RWPE2 (cell line): ENCODE data around the gene GALE.
A peak's percentile ranks its signal among the peaks of the same experiment; 100 is the strongest.

Experiments
- ATAC-seq: fragments of 200-7000 bp; cut with Tn5 transposase; 3 replicates; pipeline ENCODE4 v1.9.1; 2021; ENCODE audit warnings: low read depth
- DNase-seq: peaks from one replicate; pipeline ENCODE4 v3.0.0-alpha.2; 2020; ENCODE audit warnings: low spot score
- H3K27ac ChIP-seq: fragments of 450-650 bp; 2 replicates; pipeline ENCODE4 v1.5.1; 2017; ENCODE audit warnings: mild to moderate bottlenecking; ENCODE audit not compliant: poor library complexity, severe bottlenecking
- H3K27me3 ChIP-seq: fragments of 250-450 bp; sonication (Bioruptor Pico); 2 replicates; pipeline ENCODE4 v1.5.1; 2021; ENCODE audit warnings: mild to moderate bottlenecking, moderate library complexity; ENCODE audit not compliant: insufficient read depth, poor library complexity, severe bottlenecking
- H3K36me3 ChIP-seq: fragments of 250-450 bp; sonication (Bioruptor Pico); 2 replicates; pipeline ENCODE4 v1.5.1; 2020; ENCODE audit warnings: low read depth, mild to moderate bottlenecking, moderate library complexity
- H3K4me1 ChIP-seq: fragments of 250-450 bp; sonication (Bioruptor Pico); 2 replicates; pipeline ENCODE4 v1.5.1; 2021; ENCODE audit warnings: mild to moderate bottlenecking, moderate library complexity; ENCODE audit not compliant: insufficient read depth, poor library complexity, severe bottlenecking
- H3K4me3 ChIP-seq: fragments of 250-450 bp; sonication (Bioruptor Pico); 2 replicates; pipeline ENCODE4 v1.5.1; 2021; ENCODE audit warnings: mild to moderate bottlenecking, moderate library complexity; ENCODE audit not compliant: severe bottlenecking
- H3K9me3 ChIP-seq: fragments of 250-450 bp; sonication (Bioruptor Pico); 2 replicates; pipeline ENCODE4 v1.5.1; 2021; ENCODE audit warnings: mild to moderate bottlenecking, moderate library complexity; ENCODE audit not compliant: severe bottlenecking
- TF ChIP-seq, protein P1 (sequence below): fragments of 450-650 bp; IDR thresholded peaks from one replicate; pipeline ENCODE4 v1.5.1; 2017; ENCODE audit warnings: mild to moderate bottlenecking, moderate library complexity; ENCODE audit not compliant: poor library complexity, severe bottlenecking

Gene GALE

DNA sequence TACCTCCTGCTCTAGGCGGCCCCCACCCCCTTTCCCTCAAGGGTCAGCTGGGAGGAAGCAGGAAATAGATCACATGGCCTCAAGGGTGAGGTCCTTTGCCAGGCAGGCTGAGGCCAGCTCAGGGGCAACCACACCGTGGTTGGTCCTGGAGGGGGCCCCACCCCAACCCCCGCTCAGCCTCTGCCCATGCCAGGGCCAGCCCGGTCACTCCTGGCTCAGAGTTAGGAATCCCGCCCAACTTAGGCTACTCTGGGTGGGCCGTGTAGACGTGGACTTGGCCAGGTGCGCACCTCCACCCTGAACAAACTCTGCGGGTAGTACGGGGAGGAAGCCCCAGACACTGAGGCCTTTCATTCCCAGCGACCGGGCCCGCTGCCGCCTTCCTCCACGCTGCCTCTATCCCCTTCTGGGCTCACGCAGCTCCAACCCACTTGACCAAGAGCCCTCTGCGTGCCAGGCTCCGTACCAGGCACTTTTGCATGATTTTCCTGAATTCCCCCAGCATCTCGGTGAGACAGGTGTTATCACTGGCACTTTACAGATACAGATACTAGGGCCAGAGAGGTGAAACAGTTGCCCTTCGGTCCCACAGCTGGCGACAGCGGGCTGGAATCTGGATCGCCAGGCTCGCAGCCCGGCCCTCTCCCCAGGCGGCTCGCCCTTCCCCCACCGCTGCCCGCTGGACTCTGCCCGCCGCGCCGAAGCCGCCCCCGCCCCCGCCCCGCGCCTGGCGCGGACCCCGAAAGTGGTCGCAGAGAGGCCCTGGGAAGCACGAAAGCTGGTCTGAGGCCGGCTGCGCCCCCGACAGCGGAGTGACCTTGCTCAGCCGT is 769 bp downstream of the GALE start:
- TF ChIP-seq, protein P1, sequence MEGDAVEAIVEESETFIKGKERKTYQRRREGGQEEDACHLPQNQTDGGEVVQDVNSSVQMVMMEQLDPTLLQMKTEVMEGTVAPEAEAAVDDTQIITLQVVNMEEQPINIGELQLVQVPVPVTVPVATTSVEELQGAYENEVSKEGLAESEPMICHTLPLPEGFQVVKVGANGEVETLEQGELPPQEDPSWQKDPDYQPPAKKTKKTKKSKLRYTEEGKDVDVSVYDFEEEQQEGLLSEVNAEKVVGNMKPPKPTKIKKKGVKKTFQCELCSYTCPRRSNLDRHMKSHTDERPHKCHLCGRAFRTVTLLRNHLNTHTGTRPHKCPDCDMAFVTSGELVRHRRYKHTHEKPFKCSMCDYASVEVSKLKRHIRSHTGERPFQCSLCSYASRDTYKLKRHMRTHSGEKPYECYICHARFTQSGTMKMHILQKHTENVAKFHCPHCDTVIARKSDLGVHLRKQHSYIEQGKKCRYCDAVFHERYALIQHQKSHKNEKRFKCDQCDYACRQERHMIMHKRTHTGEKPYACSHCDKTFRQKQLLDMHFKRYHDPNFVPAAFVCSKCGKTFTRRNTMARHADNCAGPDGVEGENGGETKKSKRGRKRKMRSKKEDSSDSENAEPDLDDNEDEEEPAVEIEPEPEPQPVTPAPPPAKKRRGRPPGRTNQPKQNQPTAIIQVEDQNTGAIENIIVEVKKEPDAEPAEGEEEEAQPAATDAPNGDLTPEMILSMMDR, result no peak
- DNase-seq (peak; percentile 97), ATAC-seq (peak; percentile 81)
- Histone ChIP-seq H3K4me3 (peak overlapping the region; percentile 70), H3K36me3 (peaks cover 37% of the 10 kb centered on the region), H3K27me3 (no peaks in the 10 kb centered on the region), H3K27ac (peak overlapping the region; percentile 94), H3K4me1 (peaks cover 8% of the 10 kb centered on the region), H3K9me3 (no peaks in the 10 kb centered on the region)

DNA sequence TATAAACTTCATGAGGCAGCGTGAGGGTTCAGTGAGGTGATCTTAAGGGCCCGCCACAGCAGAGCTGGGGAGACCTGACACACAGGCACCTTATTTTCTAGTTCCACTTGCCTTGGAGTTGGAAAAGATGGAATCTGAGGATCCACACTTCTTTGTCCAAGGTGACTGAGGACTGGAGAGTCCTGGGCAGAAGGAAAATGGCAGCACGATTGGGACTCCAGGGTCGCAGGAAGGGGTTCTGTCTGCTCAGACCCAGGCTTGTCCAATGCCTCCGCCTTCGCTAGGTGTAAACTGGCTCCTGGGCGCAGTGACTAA is 1.3 kb downstream of the GALE start:
- peaks cover 8% of the 10 kb centered on the region for H3K4me1 ChIP-seq
- no peak for DNase-seq
- H3K27ac ChIP-seq, result peak overlapping the region; percentile 94
- ATAC-seq, result no peak
- TF ChIP-seq, protein P1, result no peak
- H3K36me3 ChIP-seq, result peaks cover 41% of the 10 kb centered on the region
- H3K9me3 ChIP-seq, result no peaks in the 10 kb centered on the region
- H3K27me3 ChIP-seq, result no peaks in the 10 kb centered on the region
- peak overlapping the region; percentile 70 for H3K4me3 ChIP-seq

DNA sequence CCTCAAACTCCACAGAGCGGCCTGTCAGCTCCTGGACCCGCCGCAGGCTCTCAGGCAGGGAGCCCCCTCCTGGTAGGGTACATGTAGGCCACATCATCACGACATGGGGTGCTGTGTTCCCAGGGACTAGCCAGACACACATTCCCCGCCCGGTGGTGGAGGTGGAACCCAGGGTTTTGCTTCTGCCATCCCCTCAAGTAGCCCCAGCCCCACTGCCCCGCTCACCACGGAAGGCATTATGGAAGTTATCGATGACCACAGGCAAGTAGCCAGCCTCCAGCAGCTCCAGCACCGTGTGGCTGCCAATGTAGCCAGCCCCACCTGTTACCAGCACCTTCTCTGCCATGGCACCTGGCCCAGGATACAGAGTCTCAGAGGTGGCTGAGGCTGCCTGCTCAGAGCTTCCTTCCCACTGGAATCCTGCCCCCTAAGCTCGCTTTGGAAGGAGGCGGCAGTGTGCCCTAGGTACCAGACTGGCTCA is 1.9 kb downstream of the GALE start:
- no peaks in the 10 kb centered on the region for H3K9me3 ChIP-seq
- H3K4me3 ChIP-seq, result no peak overlapping the region
- peaks cover 43% of the 10 kb centered on the region for H3K36me3 ChIP-seq
- no peaks in the 10 kb centered on the region for H3K27me3 ChIP-seq
- TF ChIP-seq, protein P1, result no peak
- peaks cover 8% of the 10 kb centered on the region for H3K4me1 ChIP-seq
- ATAC-seq (no peak), DNase-seq (no peak)
- H3K27ac ChIP-seq, result peak overlapping the region; percentile 94

DNA sequence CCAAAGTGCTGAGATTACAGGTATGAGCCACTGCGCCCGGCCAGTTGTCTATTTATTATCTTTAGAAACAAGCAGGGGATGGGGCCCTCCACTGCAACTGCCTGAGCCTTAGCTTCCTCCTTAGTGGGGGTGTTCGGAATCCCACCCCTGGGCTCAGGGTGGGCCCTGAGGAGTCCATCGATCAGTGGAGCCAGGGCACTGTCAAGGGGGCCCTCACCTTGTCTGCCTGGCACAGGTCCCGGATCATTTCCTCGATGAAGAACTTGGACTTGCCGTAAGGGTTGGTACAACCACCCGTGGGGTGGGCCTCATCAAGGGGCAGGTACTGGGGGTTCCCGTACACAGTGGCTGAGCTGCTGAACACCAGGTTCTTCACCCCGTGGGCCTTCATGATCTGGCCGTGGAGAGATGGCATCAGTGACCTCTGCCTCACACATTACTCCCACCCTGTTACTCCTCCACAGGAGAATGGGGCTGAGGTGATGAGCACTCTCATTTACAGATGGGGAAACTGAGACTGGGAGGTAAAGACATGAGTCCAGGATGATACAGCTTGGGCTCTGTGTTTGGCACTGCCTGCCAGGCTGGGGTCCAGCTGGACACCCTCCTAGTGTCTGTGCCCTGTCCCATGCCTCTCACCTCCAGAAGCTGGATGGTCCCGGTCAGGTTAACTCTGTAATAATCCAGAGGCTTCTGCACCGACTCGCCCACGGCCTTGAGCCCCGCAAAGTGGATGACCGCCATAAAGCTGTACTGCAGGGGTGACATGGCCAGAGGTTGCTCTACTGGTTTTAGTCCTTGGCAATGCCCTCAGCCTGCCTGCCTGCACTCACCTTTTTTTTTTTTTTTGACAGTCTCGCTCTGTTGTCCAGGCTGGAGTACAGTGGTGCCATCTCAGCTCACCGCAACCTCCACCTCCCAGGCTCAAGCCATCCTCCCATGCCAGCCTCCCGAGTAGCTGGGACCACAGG is 2.8 kb downstream of the GALE start:
- Histone ChIP-seq H3K9me3 (no peaks in the 10 kb centered on the region), H3K27me3 (no peaks in the 10 kb centered on the region), H3K4me3 (no peak overlapping the region), H3K4me1 (peaks cover 8% of the 10 kb centered on the region), H3K36me3 (peaks cover 52% of the 10 kb centered on the region), H3K27ac (peak overlapping the region; percentile 94)
- TF ChIP-seq, protein P1, result no peak
- DNase-seq, result no peak
- ATAC-seq, result no peak
